GM18499 (cell line): ENCODE results near the gene FKBP10.
"Not testable (repeated sequence)": the region's sequence is repeated elsewhere in the genome, so short reads cannot be mapped to it uniquely, and the experiment has no call there.

Experiments
- ATAC-seq: cut with Tn5 transposase; IDR thresholded peaks from one replicate; pipeline ENCODE4 v1.9.1; 2021; ENCODE audit warnings: moderate number of reproducible peaks; ENCODE audit not compliant: insufficient read depth, unreplicated experiment

FKBP10 gene

DNA sequence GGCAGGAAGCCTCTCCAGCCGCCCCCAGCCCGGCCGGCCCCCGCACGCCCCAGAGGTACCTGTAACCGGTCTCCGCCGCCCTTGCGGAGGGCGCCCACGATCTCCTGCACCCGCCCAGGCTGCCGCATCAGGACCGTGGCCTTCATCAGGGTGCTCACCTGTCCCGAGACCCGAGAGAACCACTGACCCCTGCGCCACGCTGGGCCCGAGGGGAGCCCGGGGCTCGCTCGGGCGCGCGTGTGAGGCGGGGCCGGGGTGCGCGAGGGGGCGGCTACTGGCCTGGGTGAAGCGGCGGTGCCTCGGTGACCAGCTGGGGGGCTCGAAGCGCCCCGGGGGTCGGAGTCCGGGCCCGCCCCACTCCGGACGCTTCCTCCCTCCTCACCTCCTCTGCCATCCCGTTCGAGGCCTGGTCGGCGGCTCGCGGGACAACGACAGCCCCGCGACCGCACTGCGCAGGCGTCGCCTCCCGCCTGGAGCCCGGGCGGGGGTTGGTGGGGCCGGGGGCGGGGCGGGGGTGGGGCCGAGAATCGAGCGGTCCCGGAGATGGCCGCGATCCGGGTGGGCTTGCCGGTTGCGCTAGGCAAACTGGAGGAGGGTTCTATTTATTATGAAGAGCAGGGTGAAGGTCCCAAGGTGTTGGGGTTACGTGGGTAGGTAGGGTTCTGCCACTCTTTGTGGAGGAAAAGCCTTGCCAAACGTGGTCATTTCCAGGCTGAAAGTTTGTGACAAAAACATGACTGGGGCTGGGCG is 23.2 kb downstream of the FKBP10 start, which contains the start of gene NT5C3B:
TSS of gene NT5C3B (minus strand) at position 433 of the 750 bp plus-strand sequence. CDS start at position 394, 39 bp downstream.
- ATAC-seq: no peak

DNA sequence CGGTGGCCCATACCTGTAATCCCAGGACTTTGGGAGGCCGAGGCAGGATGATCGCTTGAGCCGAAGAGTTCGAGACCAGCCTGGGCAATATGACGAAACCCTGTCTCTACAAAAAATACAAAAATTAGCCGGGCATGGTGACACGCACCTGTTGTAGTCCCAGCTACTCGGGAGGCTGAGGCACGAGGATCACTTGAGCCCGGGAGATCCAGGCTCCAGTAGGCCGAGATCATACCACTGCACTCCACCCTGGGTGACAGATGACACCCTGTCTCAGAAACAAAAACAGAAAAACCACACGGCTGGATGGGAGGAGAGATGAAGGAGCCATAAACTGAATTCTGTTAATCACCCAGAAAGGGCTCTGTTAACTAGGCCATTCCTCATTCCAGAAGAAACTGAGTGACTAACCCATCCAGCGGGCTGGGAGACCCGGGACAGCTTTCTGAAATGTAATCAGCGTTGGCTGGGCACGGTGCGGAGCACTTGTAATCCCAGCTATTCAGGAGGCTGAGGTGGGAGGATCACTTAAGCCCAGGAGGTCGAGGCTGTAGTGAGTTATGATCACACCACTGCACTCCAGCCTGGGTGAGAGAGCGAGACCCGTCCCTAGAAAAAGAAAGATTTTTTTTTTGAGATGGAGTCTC is 23.9 kb downstream of the FKBP10 start:
- ATAC-seq: no peak

DNA sequence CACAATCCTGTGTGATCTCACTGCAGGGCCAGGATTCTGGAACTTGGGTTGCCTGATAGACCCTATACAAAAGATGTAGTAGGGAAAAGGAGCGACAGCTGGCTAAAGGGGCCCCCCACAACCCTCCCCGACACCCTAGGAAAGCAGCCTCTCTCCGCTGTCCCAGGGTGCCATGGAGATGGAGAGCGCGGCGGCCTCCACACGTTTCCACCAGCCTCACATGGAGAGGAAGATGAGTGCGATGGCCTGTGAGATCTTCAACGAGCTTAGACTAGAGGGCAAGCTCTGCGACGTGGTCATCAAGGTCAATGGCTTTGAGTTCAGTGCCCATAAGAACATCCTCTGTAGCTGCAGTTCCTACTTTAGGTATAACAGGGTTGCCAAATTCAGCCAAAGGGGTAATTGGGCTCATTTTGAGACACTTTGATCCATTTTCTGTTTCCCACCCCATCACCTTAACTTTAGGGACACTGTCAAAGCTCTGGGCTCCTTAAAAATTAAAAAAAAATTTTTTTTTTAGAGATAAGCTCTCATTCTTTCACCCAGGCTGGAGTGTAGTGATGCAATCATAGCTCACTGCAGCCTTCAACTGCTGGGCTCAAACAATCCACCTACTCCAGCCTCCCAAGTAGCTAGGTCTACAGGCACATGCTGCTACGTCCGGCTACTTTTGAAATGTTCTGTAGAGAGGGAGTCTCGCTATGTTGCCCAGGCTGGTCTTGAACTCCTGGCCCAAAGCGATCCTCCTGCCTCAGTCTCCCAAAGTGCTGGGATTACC is 25.1 kb downstream of the FKBP10 start, which contains the start of gene KLHL10:
TSS of gene KLHL10 (plus strand) at position 65 of the 778 bp plus-strand sequence. CDS start at position 173, 108 bp downstream.
- no peak for ATAC-seq

DNA sequence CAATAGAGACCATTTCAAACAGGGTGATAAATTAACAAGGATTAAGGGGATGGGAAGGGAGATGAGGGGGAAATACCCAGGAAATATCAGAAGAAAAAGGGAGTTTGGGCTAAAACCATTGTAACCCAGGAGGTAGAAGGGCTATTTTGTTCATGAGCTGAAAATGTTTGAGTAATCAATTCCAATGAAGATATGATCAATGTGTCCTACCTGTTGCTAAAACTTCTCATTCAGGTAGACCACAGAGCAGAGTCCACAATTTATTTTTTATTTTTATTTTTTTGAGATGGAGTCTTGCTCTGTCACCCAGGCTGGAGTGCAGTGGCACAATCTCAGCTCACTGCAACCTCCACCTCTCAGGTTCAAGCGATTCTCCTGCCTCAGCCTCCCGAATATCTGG is 26.6 kb downstream of the FKBP10 start:
- not testable (repeated sequence) for ATAC-seq

DNA sequence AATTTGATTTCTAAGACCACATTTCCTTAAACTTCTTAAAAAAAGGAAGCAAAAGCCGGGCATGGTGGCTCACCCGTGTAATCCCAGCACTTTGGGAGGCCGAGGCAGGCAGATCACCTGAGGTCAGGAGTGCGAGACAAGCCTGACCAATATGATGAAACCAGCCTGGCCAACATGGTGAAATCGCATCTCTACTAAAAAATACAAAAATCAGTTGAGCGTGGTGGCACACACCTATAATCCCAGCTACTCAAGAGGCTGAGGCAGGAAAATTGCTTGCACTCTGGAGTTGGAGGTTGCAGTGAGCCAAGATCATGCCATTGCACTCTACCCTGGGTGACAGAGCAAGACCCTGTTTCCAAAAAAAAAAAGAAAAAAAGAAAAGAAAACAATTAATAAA is 28.0 kb downstream of the FKBP10 start:
- ATAC-seq: not testable (repeated sequence)

DNA sequence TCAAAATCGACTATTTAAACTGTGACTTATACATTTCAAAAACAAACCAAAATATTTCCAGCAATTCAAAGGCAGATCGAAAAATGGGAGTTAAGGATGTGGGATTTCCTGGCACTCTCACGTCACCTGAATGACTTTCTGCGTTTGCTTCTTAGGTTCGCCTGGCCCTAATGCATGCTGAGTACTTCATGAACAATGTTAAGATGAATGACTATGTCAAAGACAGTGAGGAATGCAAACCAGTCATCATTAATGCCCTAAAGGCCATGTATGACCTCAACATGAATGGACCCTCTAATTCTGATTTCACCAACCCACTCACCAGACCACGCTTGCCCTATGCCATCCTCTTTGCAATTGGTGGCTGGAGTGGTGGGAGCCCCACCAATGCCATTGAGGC is 32.2 kb downstream of the FKBP10 start:
- ATAC-seq: no peak

DNA sequence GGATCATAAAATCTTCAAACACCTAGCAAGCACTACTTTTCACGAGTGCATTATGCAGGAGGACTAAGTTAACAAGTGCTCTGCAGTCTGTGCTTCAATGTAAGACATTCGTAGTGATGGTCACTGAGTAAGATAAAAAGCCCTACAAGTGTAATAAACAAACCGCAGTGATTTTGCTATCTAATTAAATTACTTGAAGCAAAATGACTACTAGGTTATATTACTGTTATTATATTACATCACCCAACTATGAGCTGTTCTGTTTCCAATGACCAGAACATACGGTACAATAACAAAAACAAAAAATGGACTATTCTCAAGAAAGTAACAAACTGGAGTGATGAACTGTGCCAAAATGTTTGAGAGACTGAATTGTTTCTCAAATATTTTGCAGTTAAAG is 36.0 kb downstream of the FKBP10 start:
- ATAC-seq: no peak

DNA sequence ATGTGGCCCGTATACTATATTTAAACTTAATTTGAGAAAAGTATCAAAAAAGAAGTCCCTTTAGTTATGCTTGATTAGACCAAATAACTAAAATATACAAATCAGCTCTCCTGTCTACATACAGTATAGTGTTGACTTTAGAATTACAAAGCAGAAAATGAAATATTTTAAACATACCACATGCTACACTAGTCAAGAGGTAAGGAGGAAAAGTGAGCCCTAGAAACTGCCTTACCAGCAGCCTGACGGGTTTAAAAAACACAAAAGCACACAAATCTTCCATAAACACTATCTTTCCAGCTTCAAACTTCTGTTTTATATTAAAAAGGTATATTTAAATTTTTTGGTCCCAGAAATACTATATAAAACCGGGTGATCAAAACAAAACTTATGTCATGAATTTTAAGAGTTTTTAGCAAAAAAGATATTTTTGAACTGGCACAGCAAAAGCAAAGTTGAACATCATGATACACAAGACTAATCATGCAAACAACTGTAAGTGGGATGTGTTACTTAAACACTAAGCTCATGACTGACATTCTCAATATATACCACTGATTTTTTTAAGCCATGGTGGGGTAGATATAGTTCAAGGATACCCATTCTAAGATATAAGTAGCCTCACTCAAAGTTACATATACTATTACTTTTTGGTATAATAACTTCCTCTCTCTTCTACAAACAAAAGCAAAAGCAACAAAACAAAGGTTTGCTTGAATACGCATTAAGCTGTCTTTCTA is 36.6 kb downstream of the FKBP10 start:
- no peak for ATAC-seq

DNA sequence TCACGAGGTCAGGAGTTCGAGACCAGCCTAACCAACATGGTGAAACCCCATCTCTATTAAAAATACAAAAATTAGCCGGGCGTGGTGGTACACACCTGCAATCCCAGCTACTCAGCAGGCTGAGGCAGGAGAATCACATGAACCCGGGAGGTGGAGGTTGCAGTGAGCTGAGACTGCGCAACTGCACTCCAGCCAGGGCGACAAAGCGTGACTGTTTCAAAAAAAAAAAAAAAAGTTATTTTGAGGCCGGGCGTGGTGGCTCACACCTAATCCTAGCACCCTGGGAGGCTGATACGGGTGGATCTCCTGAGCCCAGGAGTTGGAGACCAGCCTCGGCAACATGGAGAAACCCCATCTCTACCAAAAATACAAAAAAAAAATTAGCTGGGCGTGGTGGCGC is 38.6 kb downstream of the FKBP10 start:
- not testable (repeated sequence) for ATAC-seq

DNA sequence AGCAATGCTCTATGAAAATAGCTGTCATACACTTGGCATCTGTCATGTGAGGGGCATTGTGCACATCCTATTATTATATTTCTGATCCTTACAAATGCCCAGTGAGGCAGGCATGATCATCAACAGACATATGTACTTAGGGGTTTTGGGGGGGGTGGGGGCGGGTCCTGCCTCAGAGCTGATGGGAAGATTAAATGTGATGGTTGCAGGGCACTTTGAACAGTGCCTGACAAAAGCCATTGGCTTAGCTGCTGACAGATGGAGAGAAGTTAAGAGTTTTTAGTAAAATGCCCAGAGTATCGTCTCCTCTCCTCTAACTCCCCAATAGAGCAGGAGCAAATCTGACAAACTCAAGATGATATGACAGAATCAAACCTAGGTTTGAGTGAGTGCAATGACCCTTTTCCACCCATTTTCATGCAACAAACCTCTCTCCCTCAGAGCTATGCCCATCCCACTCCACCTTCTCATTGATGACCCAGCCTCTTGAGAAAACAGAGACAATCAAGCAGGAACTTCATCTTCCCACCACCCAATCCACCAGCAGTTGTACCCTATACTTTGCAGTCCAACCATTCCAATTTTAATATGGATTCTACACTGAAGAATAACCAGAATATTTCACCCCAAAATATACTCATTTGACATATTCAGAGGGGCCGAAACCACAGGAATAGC is 47.6 kb downstream of the FKBP10 start:
- ATAC-seq: no peak

DNA sequence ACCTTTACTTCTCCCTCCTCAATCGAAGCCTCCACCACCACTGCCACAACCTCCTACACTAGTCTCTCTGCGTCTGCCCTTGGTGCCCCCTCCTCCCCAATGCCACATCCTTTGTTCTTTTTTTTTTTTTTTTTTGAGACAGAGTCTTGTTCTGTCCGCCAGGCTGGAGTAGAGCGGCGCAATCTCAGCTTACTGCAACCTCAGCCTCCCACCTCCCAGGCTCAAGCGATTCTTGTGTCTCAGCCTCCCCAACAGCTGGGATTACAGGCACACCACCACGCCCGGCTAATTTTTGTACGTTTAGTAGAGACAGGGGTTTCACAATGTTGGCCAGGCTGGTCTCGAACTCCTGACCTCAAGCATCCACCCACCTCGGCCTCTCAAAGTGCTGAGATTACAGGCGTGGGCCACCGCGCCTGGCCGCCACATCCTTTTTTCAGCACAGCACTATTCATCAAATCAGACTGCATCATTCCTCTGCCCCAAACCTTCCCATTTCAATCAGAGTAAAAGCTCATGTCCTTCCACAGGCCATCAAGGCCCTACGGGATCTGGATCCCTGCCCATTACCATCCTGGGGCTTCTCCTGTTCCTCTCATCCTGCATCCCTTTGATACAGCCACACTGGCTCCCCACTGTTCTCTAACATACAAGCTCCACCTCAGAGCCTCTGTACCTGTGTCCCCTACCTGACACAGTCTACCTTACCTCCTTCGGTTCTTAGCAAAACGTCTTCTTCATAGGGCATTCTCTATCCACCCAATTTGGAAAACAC is 50.5 kb downstream of the FKBP10 start:
- no peak for ATAC-seq

DNA sequence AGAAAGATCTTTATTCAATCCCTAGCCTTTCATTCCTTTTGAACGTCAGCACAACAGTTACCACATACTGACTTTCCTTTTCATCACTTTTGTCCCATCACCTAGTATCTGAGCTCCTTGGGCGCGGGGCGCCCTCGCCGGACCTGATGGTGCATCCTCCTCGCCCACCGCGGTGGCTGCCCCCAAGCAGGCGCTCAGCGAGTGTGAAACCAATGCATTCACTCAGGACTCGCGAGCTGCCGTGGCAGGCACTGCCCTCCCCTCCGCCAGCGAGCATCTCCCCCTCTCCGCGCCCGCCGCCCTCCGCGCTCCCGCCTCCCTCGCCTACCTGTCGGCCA is 51.7 kb downstream of the FKBP10 start:
- peak; percentile 16 for ATAC-seq

DNA sequence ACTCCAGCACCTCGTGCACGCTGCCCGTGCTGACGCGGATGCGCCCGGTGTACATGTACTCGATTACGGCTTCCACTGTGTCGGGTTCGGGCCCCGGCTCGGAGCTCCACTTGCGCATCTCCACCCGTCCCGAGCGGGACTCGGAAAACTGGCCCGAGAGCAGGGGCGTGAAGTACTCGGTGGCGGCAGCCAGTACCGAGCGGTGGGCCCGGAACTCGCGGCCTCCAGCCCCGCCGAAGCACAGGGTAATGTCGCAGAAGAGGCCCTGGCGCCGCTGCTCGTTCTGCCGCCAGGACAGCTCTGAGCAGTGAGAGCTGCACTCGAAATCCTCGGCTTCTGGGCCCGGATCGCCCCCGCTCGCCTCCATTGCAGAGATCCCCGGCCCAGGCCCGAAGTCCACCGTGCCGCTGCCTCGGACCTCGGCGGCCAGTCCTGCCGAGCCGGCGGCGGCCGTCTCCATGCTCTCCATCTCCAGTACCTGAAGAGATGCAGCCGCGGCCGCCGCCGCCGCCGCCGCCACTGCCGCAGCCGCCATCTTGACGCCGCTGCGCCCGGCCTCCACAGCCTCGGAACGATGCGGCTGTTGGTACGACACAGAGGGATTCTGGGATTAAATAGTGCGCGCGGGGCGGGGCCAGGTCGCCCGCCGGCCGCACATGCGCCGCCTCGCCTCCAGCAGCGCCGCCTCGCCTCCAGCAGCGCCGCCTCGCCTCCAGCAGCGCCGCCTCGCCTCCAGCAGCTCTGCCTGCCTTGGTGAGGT is 52.2 kb downstream of the FKBP10 start, which contains the start of gene KLHL11:
TSS of gene KLHL11 (minus strand) at position 588 of the 760 bp plus-strand sequence. CDS start at position 535, 53 bp downstream.
- peak; percentile 68 for ATAC-seq

DNA sequence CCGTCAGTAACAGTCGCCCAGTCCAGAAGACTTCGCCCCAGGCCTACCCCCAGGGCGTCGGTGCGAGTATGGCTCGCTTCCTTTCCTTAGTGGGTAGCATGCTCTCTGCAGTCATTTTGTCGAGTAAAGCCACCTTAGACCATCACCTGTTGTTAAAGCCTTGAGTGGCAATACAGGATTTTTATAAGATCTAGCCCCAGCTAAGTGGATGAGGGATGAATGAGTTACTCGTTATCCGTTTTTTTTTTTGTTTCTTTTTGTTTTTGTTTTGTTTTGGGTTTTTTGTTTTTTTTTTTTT is 52.7 kb downstream of the FKBP10 start:
- no peak for ATAC-seq

DNA sequence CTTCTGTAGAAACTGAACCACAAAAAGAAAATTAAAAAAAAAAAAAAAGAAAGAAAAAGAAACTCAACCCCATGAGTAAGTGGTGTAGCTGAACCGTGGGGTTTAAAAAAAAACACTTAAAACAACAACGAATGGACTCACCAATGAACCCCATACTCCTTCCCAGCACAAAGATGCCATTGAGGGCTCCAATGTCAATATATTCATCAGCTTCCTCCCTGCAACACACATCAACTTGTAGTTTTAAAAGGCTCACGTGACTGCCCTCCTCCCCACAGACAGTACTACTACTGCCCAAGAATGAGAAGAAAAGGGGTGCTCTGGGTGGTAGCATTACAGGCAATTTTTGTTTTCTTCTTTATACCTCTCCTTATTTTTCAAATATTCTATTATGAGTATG is 55.8 kb downstream of the FKBP10 start:
- no peak for ATAC-seq

DNA sequence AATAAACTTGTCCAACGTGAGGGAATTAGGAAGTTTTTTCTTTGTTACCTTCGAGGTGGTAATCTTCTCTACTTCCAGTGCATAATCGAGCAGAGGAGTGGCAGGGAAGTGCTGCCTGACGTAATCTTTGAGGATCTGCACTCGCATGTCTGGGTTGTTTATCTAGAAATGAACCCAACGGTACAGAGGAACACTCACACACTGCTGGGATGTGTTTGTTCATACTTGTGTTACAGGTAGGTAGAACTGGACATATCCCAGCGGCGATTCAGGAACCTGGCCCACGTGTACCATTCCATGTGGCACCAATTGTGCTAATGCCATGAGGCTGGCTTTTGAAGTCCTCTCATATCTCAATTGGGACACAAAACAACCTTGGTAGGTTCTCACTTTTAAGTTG is 56.6 kb downstream of the FKBP10 start:
- no peak for ATAC-seq

DNA sequence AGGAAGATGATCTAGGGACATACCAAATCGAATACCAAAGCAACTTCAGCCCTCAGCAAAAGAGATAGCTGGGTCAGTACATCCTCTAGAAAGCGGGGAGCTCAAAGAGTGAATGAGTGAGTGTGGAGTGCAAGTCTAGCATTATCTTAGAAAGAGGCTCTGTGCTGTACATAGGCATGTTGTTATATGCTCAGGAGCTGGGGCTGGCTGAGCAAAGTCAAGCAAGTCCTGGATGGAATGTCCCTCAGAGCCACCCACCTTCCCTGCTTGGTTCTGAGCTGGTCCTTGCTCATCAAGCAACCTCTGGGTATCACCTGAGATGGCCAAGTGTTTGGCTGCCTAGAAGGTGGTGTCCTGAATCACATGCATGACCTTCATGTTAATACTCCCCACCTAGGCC is 57.3 kb downstream of the FKBP10 start:
- ATAC-seq: no peak

DNA sequence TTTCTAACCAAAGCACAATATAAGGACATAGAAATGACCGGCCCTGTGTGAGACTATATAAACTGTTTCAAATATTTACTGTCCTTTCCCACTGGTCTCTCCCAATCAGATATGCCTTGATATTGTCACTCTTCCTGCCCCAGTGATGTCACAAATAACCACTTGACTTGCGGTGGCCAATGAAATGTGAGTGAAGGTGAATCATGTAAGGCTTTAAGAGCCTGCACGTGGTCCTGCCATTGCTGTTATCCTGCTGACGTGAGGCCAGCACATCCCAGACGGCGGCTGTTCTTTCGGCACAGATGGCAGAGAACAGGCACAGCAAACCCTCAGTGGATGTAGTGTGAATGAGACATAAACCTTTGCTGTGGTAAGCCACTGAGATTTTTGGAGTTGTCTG is 57.8 kb downstream of the FKBP10 start:
- ATAC-seq: no peak

DNA sequence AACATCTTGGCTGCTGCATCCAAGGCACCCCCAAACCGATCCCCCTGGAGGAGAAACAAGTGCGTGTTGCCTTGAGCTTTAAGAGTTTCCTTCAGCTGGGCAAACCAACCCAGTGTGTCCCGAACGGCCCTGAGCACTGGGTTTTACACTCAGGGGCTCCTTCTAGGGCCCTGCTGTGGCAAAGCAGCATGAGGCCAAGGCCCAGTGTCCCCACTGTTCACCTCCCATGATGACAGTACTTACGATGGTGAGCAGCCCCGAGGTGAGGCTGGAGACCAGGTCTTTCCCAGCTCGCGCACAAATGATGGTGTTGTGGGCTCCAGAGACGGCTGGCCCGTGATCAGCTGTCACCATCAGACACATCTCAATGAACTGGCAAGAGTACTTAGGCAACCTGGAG is 59.0 kb downstream of the FKBP10 start:
- ATAC-seq: no peak
